B cell (primary cell): ENCODE results near the gene LILRB1.
A peak's percentile ranks its signal among the peaks of the same experiment; 100 is the strongest.

Source experiments
- CTCF ChIP-seq: fragments of 200-600 bp; IDR thresholded peaks from one replicate; pipeline ENCODE4 v1.8.0; 2022; ENCODE audit warnings: antibody characterized with exemption, mild to moderate bottlenecking
- EZH2 ChIP-seq: IDR thresholded peaks from 2 replicates; pipeline ENCODE4 v1.6.1; 2012; ENCODE audit warnings: borderline replicate concordance, low read depth, mild to moderate bottlenecking, moderate library complexity, low read length; ENCODE audit not compliant: insufficient read depth, poor library complexity, severe bottlenecking

GRCh38 chr19:54616821-54617560, 13.3 kb upstream of the LILRB1 start:
- TF ChIP-seq EZH2 (no peak), CTCF (peak; percentile 4)
